A673 (cell line): ENCODE data around the gene SAT2. TPM values are rescaled to one million over a fixed set of nuclear protein-coding genes. Genes with fewer than 3 reads are reported as not detected.

ENCODE experiments used
- BruUV-seq: library from RNA; stranded (reverse); fragments of 400-500 nt; replicated peaks from 2 replicates; lab custom pipeline; 2021; lab: Mats Ljungman, UMichigan
- CTCF ChIA-PET: fragments of 300-600 bp; sonication (Branson Sonifier 250); formaldehyde crosslinking; loops from one replicate; lab custom pipeline; 2022; ENCODE audit warnings: antibody characterized with exemption; lab: Charles Lee
- POLR2A ChIA-PET: fragments of 300-600 bp; sonication (Branson Sonifier 250); formaldehyde crosslinking; loops from one replicate; lab custom pipeline; 2022; ENCODE audit warnings: antibody characterized with exemption; ENCODE audit not compliant: low non-redundant PET; lab: Charles Lee
- DNase-seq: peaks from one replicate; pipeline ENCODE4 v3.0.0-alpha.2; 2015; ENCODE audit warnings: low spot score
- H3K27ac ChIP-seq: fragments of 200-600 bp; sonication (generic); 2 replicates; pipeline ENCODE4 v1.5.1; 2016; ENCODE audit warnings: mixed run types, low read depth, mild to moderate bottlenecking, mixed read lengths, antibody characterized with exemption, low read length; ENCODE audit not compliant: poor library complexity, severe bottlenecking
- H3K27me3 ChIP-seq: fragments of 200-600 bp; sonication (generic); replicated peaks from 2 replicates; pipeline ENCODE4 v1.6.1; 2017; ENCODE audit warnings: mixed run types, low read depth, mild to moderate bottlenecking, mixed read lengths, antibody characterized with exemption, low read length; ENCODE audit not compliant: insufficient read depth, poor library complexity
- H3K36me3 ChIP-seq: fragments of 200-600 bp; sonication (generic); 2 replicates; pipeline ENCODE4 v1.6.1; 2016; ENCODE audit warnings: mixed run types, mild to moderate bottlenecking, mixed read lengths, antibody characterized with exemption, low read length; ENCODE audit not compliant: insufficient read depth, poor library complexity, severe bottlenecking
- H3K4me1 ChIP-seq: fragments of 200-600 bp; sonication (generic); 2 replicates; pipeline ENCODE4 v1.6.1; 2017; ENCODE audit warnings: mixed run types, mild to moderate bottlenecking, mixed read lengths, antibody characterized with exemption, low read length; ENCODE audit not compliant: insufficient read depth, poor library complexity, severe bottlenecking
- H3K4me3 ChIP-seq: fragments of 200-600 bp; sonication (generic); 2 replicates; pipeline ENCODE4 v1.5.1; 2016; ENCODE audit warnings: low read depth, mixed run types, mild to moderate bottlenecking, mixed read lengths, low read length; ENCODE audit not compliant: poor library complexity, severe bottlenecking
- H3K9me3 ChIP-seq: fragments of 200-600 bp; sonication (generic); 2 replicates; pipeline ENCODE4 v1.6.1; 2016; ENCODE audit warnings: mixed run types, low read depth, mild to moderate bottlenecking, mixed read lengths, antibody characterized with exemption, low read length; ENCODE audit not compliant: poor library complexity, severe bottlenecking
- CTCF ChIP-seq: fragments of 300-800, 200-600 bp; sonication (generic); conservative IDR thresholded peaks from 2 replicates; pipeline ENCODE4 v1.5.1; 2017; ENCODE audit warnings: low read depth, mild to moderate bottlenecking, antibody characterized with exemption, low read length, moderate library complexity, mixed read lengths
- EZH2 ChIP-seq: fragments of 200-600 bp; sonication (generic); IDR thresholded peaks from 2 replicates; pipeline ENCODE4 v1.6.1; 2017; ENCODE audit warnings: borderline replicate concordance, low read depth, mild to moderate bottlenecking, mixed read lengths, antibody characterized with exemption, low read length; ENCODE audit not compliant: poor library complexity, severe bottlenecking
- intact Hi-C: fragments of 100-400 bp; cut with micrococcal nuclease; formaldehyde crosslinking; loops from one replicate; pipeline ENCODE4 v1.10.0; 2022; ENCODE audit not compliant: unreplicated experiment
- total RNA-seq: library from RNA; stranded (reverse); gene quantifications from 2 replicates; pipeline ENCODE4 v1.2.3, GENCODE V29; 2021

SAT2 gene
- total RNA-seq, 1 experiment from 2014 or later = 61.7 TPM

GRCh38 chr17:7613769-7614424 is 13.7 kb downstream of the SAT2 start:
- no peak for DNase-seq
- TSS peak; percentile 32 for BruUV-seq
- Histone ChIP-seq H3K4me1 (peaks cover 20% of the 10 kb centered on the region), H3K27ac (peak overlapping the region; percentile 91), H3K27me3 (no peaks in the 10 kb centered on the region), H3K9me3 (no peaks in the 10 kb centered on the region), H3K4me3 (peak overlapping the region; percentile 92), H3K36me3 (peaks cover 11% of the 10 kb centered on the region)
- no peak for TF ChIP-seq EZH2
- no peak for TF ChIP-seq CTCF
- ChIA-PET CTCF (interaction anchor here (2.6 kb wide), 1 partner anchor 73 kb away, joined by 18 read pairs; the partner anchor contains the start of genes TP53 and WRAP53), POLR2A (interaction anchor here (0.6 kb wide), 1 partner anchor 75 kb away, joined by 3 read pairs; the partner anchor contains the start of gene WRAP53)
- intact Hi-C loops = no loop called here

GRCh38 chr17:7612294-7612640 is 15.4 kb downstream of the SAT2 start:
- H3K36me3 ChIP-seq = peaks cover 11% of the 10 kb centered on the region
- no peaks in the 10 kb centered on the region for H3K27me3 ChIP-seq
- no TSS peak for BruUV-seq
- peak overlapping the region; percentile 55 for H3K27ac ChIP-seq
- H3K4me3 ChIP-seq = peak overlapping the region; percentile 92
- ChIA-PET POLR2A (no interaction called here), CTCF (interaction anchor here (1.3 kb wide), 1 partner anchor 76 kb away, joined by 3 read pairs; the partner anchor contains the start of gene WRAP53)
- DNase-seq = no peak
- H3K9me3 ChIP-seq = no peaks in the 10 kb centered on the region
- TF ChIP-seq CTCF (no peak), EZH2 (no peak)
- peaks cover 20% of the 10 kb centered on the region for H3K4me1 ChIP-seq
- intact Hi-C loops = no loop called here

GRCh38 chr17:7611635-7612293 is 15.9 kb downstream of the SAT2 start:
- intact Hi-C loops = no loop called here
- peaks cover 20% of the 10 kb centered on the region for H3K4me1 ChIP-seq
- H3K4me3 ChIP-seq = peak overlapping the region; percentile 92
- H3K36me3 ChIP-seq = peaks cover 11% of the 10 kb centered on the region
- ChIA-PET CTCF (interaction anchor here (1.3 kb wide), 1 partner anchor 76 kb away, joined by 3 read pairs; the partner anchor contains the start of gene WRAP53), POLR2A (no interaction called here)
- DNase-seq = no peak
- peak overlapping the region; percentile 55 for H3K27ac ChIP-seq
- H3K27me3 ChIP-seq = no peaks in the 10 kb centered on the region
- BruUV-seq = no TSS peak
- H3K9me3 ChIP-seq = no peaks in the 10 kb centered on the region
- TF ChIP-seq EZH2 (no peak), CTCF (no peak)
